SU-DHL-6 (cell line): ENCODE data around the gene CDC42EP1.

Source experiments
- H2AFZ ChIP-seq: fragments of 200-600 bp; sonication (generic); 2 replicates; pipeline ENCODE4 v1.6.1; 2014; ENCODE audit warnings: low read depth, mild to moderate bottlenecking, moderate library complexity, mixed read lengths, antibody characterized with exemption, low read length; ENCODE audit not compliant: severe bottlenecking
- H3F3A ChIP-seq: fragments of 200-600 bp; shearing (Covaris generic); 2 replicates; pipeline ENCODE4 v1.6.0; 2016; ENCODE audit warnings: antibody characterized with exemption, mild to moderate bottlenecking; ENCODE audit not compliant: insufficient read depth
- H3K27ac ChIP-seq: fragments of 200-600 bp; sonication (generic); 2 replicates; pipeline ENCODE4 v1.5.1; 2016; ENCODE audit warnings: low read depth, mild to moderate bottlenecking, low read length, moderate library complexity, mixed read lengths
- H3K27me3 ChIP-seq: fragments of 200-600 bp; sonication (generic), shearing (Covaris generic); 2 replicates; pipeline ENCODE4 v1.6.0; 2014; ENCODE audit warnings: mild to moderate bottlenecking, low read length
- H3K36me3 ChIP-seq: fragments of 200-600 bp; sonication (generic); 2 replicates; pipeline ENCODE4 v1.6.1; 2014; ENCODE audit warnings: mild to moderate bottlenecking, low read length, mixed read lengths
- H3K4me2 ChIP-seq: fragments of 300-600, 200-600 bp; shearing (Covaris generic), sonication (generic); 2 replicates; pipeline ENCODE4 v1.6.0; 2014; ENCODE audit warnings: low read length, low read depth, mild to moderate bottlenecking; ENCODE audit not compliant: poor library complexity, severe bottlenecking
- H3K4me3 ChIP-seq: fragments of 200-600 bp; sonication (generic); 2 replicates; pipeline ENCODE4 v1.5.1; 2014; ENCODE audit warnings: antibody characterized with exemption, low read length, mild to moderate bottlenecking, mixed read lengths; ENCODE audit not compliant: insufficient read depth, poor library complexity, severe bottlenecking
- H3K79me2 ChIP-seq: fragments of 200-600 bp; sonication (generic); 2 replicates; pipeline ENCODE4 v1.6.1; 2014; ENCODE audit warnings: mild to moderate bottlenecking, low read length, moderate library complexity; ENCODE audit not compliant: insufficient read depth
- H3K9ac ChIP-seq: fragments of 200-600 bp; sonication (generic); 2 replicates; pipeline ENCODE4 v1.7.0; 2014; ENCODE audit warnings: mild to moderate bottlenecking, low read length
- H3K9me2 ChIP-seq: fragments of 200-600 bp; sonication (generic); replicated peaks from 2 replicates; pipeline ENCODE4 v1.6.1; 2014; ENCODE audit warnings: low read length; ENCODE audit not compliant: insufficient read depth
- H3K9me3 ChIP-seq: fragments of 200-600 bp; sonication (generic); 2 replicates; pipeline ENCODE4 v1.6.1; 2014; ENCODE audit warnings: low read length, mixed read lengths; ENCODE audit not compliant: insufficient read depth
- H4K20me1 ChIP-seq: fragments of 200-600 bp; sonication (generic); 2 replicates; pipeline ENCODE4 v1.6.1; 2014; ENCODE audit warnings: low read depth, mild to moderate bottlenecking, antibody characterized with exemption, low read length, moderate library complexity, mixed read lengths
- CTCF ChIP-seq: fragments of 200-600 bp; sonication (generic); IDR thresholded peaks from one replicate; pipeline ENCODE4 v1.5.1; 2017; ENCODE audit warnings: antibody characterized with exemption, mild to moderate bottlenecking, low read length, moderate library complexity; ENCODE audit not compliant: insufficient read depth, poor library complexity, severe bottlenecking
- EZH2phosphoT487 ChIP-seq: fragments of 200-600 bp; sonication (generic), shearing (Covaris generic); conservative IDR thresholded peaks from 2 replicates; pipeline ENCODE4 v1.6.1; 2018; ENCODE audit warnings: mild to moderate bottlenecking, antibody characterized with exemption, low read length, moderate library complexity, mixed read lengths

CDC42EP1 gene

GRCh38 chr22:37555029-37555428, 5.3 kb upstream of the CDC42EP1 start:
- H3K4me2 ChIP-seq, result no peak overlapping the region
- H3K4me3 ChIP-seq, result no peak overlapping the region
- no peaks in the 10 kb centered on the region for H3K79me2 ChIP-seq
- H3K9me3 ChIP-seq, result no peaks in the 10 kb centered on the region
- no peaks in the 10 kb centered on the region for H3K9me2 ChIP-seq
- no peaks in the 10 kb centered on the region for H3K27me3 ChIP-seq
- H3F3A ChIP-seq, result no peaks in the 10 kb centered on the region
- no peaks in the 10 kb centered on the region for H3K36me3 ChIP-seq
- H3K9ac ChIP-seq, result no peak overlapping the region
- no peaks in the 10 kb centered on the region for H4K20me1 ChIP-seq
- H3K27ac ChIP-seq, result no peak overlapping the region
- TF ChIP-seq EZH2phosphoT487 (no peak), CTCF (no peak)
- H2AFZ ChIP-seq, result no peak overlapping the region

- Histone ChIP-seq H3K4me2 (no peak overlapping the region), H2AFZ (no peak overlapping the region), H3K4me3 (no peak overlapping the region)
Observed at GRCh38 chr22:37556710-37557109, 3.6 kb upstream of the CDC42EP1 start.

GRCh38 chr22:37557321-37558001, 2.8 kb upstream of the CDC42EP1 start:
- Histone ChIP-seq H3K79me2 (no peaks in the 10 kb centered on the region), H3K9ac (no peak overlapping the region), H3K4me3 (no peak overlapping the region), H3K27me3 (no peaks in the 10 kb centered on the region), H4K20me1 (no peaks in the 10 kb centered on the region), H3K36me3 (no peaks in the 10 kb centered on the region), H3K9me3 (no peaks in the 10 kb centered on the region), H3F3A (no peaks in the 10 kb centered on the region), H2AFZ (no peak overlapping the region), H3K27ac (no peak overlapping the region), H3K4me2 (no peak overlapping the region), H3K9me2 (no peaks in the 10 kb centered on the region)
- TF ChIP-seq EZH2phosphoT487 (no peak), CTCF (no peak)

More at GRCh38 chr22:37556710-37557109, 3.6 kb upstream of the CDC42EP1 start:
- Histone ChIP-seq H4K20me1 (no peaks in the 10 kb centered on the region), H3F3A (no peaks in the 10 kb centered on the region), H3K79me2 (no peaks in the 10 kb centered on the region), H3K9me3 (no peaks in the 10 kb centered on the region), H3K9ac (no peak overlapping the region), H3K36me3 (no peaks in the 10 kb centered on the region), H3K9me2 (no peaks in the 10 kb centered on the region), H3K27me3 (no peaks in the 10 kb centered on the region), H3K27ac (no peak overlapping the region)
- TF ChIP-seq EZH2phosphoT487, result no peak
- no peak for TF ChIP-seq CTCF
